ENCODE data around the gene PRKCE. TPM values are rescaled to one million over a fixed set of nuclear protein-coding genes. Genes with fewer than 3 reads are reported as not detected.

The PRKCE gene
- total RNA-seq, 1 donor from 2014 or later: 21.0 TPM

- no peak for TF ChIP-seq CTCF (IDR thresholded peaks at IDR 0.05; ENCODE audit: insufficient read depth, low read length, poor library complexity, severe bottlenecking)
- DNase-seq (ENCODE audit: low read depth): no peak
Measured at GRCh38 chr2:45654250-45654649, 2.8 kb downstream of the PRKCE start.

GRCh38 chr2:45661828-45662227, 10.4 kb downstream of the PRKCE start:
- Histone ChIP-seq H3K27me3 (ENCODE audit: control insufficient read depth, insufficient read depth, low read length) (no peaks in the 10 kb centered on the region), H3K4me3 (ENCODE audit: low read depth, low read length) (no peak overlapping the region), H3K36me3 (ENCODE audit: control insufficient read depth, insufficient read depth, low read length) (no peaks in the 10 kb centered on the region)
- DNase-seq (ENCODE audit: low read depth): no peak
- TF ChIP-seq CTCF (IDR thresholded peaks at IDR 0.05; ENCODE audit: insufficient read depth, low read length, poor library complexity, severe bottlenecking): no peak

More at GRCh38 chr2:45654250-45654649, 2.8 kb downstream of the PRKCE start:
- no peaks in the 10 kb centered on the region for H3K36me3 ChIP-seq (ENCODE audit: control insufficient read depth, insufficient read depth, low read length)
- H3K4me3 ChIP-seq (ENCODE audit: low read depth, low read length): no peak overlapping the region
- no peaks in the 10 kb centered on the region for H3K27me3 ChIP-seq (ENCODE audit: control insufficient read depth, insufficient read depth, low read length)

- H3K4me3 ChIP-seq (ENCODE audit: low read depth, low read length): no peak overlapping the region
- H3K27me3 ChIP-seq (ENCODE audit: control insufficient read depth, insufficient read depth, low read length): no peaks in the 10 kb centered on the region
- DNase-seq (ENCODE audit: low read depth): no peak
- TF ChIP-seq CTCF (IDR thresholded peaks at IDR 0.05; ENCODE audit: insufficient read depth, low read length, poor library complexity, severe bottlenecking): no peak
- no peaks in the 10 kb centered on the region for H3K36me3 ChIP-seq (ENCODE audit: control insufficient read depth, insufficient read depth, low read length)
Measured at GRCh38 chr2:45664635-45665261, 13.3 kb downstream of the PRKCE start.

GRCh38 chr2:45668509-45668908, 17.0 kb downstream of the PRKCE start:
- no peaks in the 10 kb centered on the region for H3K36me3 ChIP-seq (ENCODE audit: control insufficient read depth, insufficient read depth, low read length)
- no peaks in the 10 kb centered on the region for H3K27me3 ChIP-seq (ENCODE audit: control insufficient read depth, insufficient read depth, low read length)
- no peak for DNase-seq (ENCODE audit: low read depth)
- H3K4me3 ChIP-seq (ENCODE audit: low read depth, low read length): no peak overlapping the region
- no peak for TF ChIP-seq CTCF (IDR thresholded peaks at IDR 0.05; ENCODE audit: insufficient read depth, low read length, poor library complexity, severe bottlenecking)

GRCh38 chr2:45669032-45669486, 17.6 kb downstream of the PRKCE start:
- H3K36me3 ChIP-seq (ENCODE audit: control insufficient read depth, insufficient read depth, low read length): no peaks in the 10 kb centered on the region
- no peaks in the 10 kb centered on the region for H3K27me3 ChIP-seq (ENCODE audit: control insufficient read depth, insufficient read depth, low read length)
- TF ChIP-seq CTCF (IDR thresholded peaks at IDR 0.05; ENCODE audit: insufficient read depth, low read length, poor library complexity, severe bottlenecking): no peak
- DNase-seq (ENCODE audit: low read depth): no peak
- no peak overlapping the region for H3K4me3 ChIP-seq (ENCODE audit: low read depth, low read length)

GRCh38 chr2:45670646-45671045, 19.2 kb downstream of the PRKCE start:
- Histone ChIP-seq H3K27me3 (ENCODE audit: control insufficient read depth, insufficient read depth, low read length) (no peaks in the 10 kb centered on the region), H3K4me3 (ENCODE audit: low read depth, low read length) (no peak overlapping the region), H3K36me3 (ENCODE audit: control insufficient read depth, insufficient read depth, low read length) (no peaks in the 10 kb centered on the region)
- no peak for TF ChIP-seq CTCF (IDR thresholded peaks at IDR 0.05; ENCODE audit: insufficient read depth, low read length, poor library complexity, severe bottlenecking)
- no peak for DNase-seq (ENCODE audit: low read depth)
